CD4-positive, alpha-beta T cell (primary cell): ENCODE measurements around the gene UGDH. TPM values are rescaled to one million over a fixed set of nuclear protein-coding genes. Genes with fewer than 3 reads are reported as not detected.

ENCODE experiments used
- ATAC-seq: fragments of 200-7000 bp; cut with Tn5 transposase; one replicate; pipeline ENCODE4 v1.10.0; 2022; ENCODE audit warnings: mild to moderate bottlenecking; ENCODE audit not compliant: poor library complexity
- CTCF ChIA-PET: fragments of 350-600 bp; sonication (Branson Sonifier 250); formaldehyde crosslinking; loops from one replicate; lab custom pipeline; 2021; ENCODE audit warnings: antibody characterized with exemption, inconsistent platforms; lab: Charles Lee
- POLR2A ChIA-PET: fragments of 350-600 bp; sonication (Branson Sonifier 250); formaldehyde crosslinking; loops from one replicate; lab custom pipeline; 2021; ENCODE audit warnings: antibody characterized with exemption, inconsistent platforms; lab: Charles Lee
- DNase-seq, 14 experiments: peaks; one replicate each; pipeline ENCODE4 v3.0.0-alpha.2; 2013 to 2020; ENCODE audit warnings: mixed read lengths in 2 of 14
- H3K27ac ChIP-seq, 2 donors: one replicate each; pipeline versions ENCODE4 v1.5.1 to v1.7.0; 2013; ENCODE audit warnings: low read length in 2 of 2, low read depth in 1 of 2, mild to moderate bottlenecking in 1 of 2
- H3K27me3 ChIP-seq, 2 experiments: 1 replicate in 1 of 2; 2 replicates in 1 of 2; pipeline versions ENCODE4 v1.6.1 to v1.7.0; 2013; ENCODE audit warnings: low read length in 2 of 2, control low read depth in 1 of 2, mild to moderate bottlenecking in 1 of 2, moderate library complexity in 1 of 2; ENCODE audit not compliant: insufficient read depth in 2 of 2, control insufficient read depth in 1 of 2
- H3K36me3 ChIP-seq: one replicate; pipeline ENCODE4 v1.6.1; 2013; ENCODE audit warnings: low read length, control low read depth; ENCODE audit not compliant: insufficient read depth
- H3K4me1 ChIP-seq: one replicate; pipeline ENCODE4 v1.6.1; 2013; ENCODE audit warnings: low read length, control low read depth; ENCODE audit not compliant: insufficient read depth
- H3K4me3 ChIP-seq: one replicate; pipeline ENCODE4 v1.5.1; 2013; ENCODE audit warnings: mild to moderate bottlenecking, low read length, moderate library complexity
- H3K9me3 ChIP-seq, 2 experiments: 1 replicate in 1 of 2; 2 replicates in 1 of 2; pipeline versions ENCODE4 v1.6.1 to v1.7.0; 2013; ENCODE audit warnings: low read length in 2 of 2, mild to moderate bottlenecking in 2 of 2, control low read depth in 1 of 2, moderate library complexity in 1 of 2; ENCODE audit not compliant: control insufficient read depth in 1 of 2, insufficient read depth in 1 of 2
- H3K27ac Mint-ChIP-seq: one replicate; pipeline ENCODE4 v1.8.0; 2020; ENCODE audit warnings: mixed read lengths
- H3K27me3 Mint-ChIP-seq: one replicate; pipeline ENCODE4 v1.8.0; 2021; ENCODE audit warnings: mixed read lengths
- H3K36me3 Mint-ChIP-seq: one replicate; pipeline ENCODE4 v1.8.0; 2021; ENCODE audit warnings: low read depth, mixed read lengths
- H3K4me1 Mint-ChIP-seq: one replicate; pipeline ENCODE4 v1.8.0; 2021; ENCODE audit warnings: low read depth, mixed read lengths
- H3K4me3 Mint-ChIP-seq: one replicate; pipeline ENCODE4 v1.8.0; 2020; ENCODE audit warnings: mild to moderate bottlenecking, mixed read lengths
- H3K9me3 Mint-ChIP-seq: one replicate; pipeline ENCODE4 v1.8.0; 2020; ENCODE audit warnings: mixed read lengths
- intact Hi-C, 2 experiments: fragments of 100-400 bp; cut with DNase I in 1 of 2; cut with micrococcal nuclease in 1 of 2; formaldehyde crosslinking; loops; one replicate each; pipeline versions ENCODE4 v1.15.1 to v1.9.0; 2023 to 2025; cut with DNase I, micrococcal nuclease
- total RNA-seq, 174 experiments: library from RNA in 2 of 174; stranded (reverse) in 2 of 174; gene quantifications; one replicate each; pipeline ENCODE4 v1.2.3 and lab custom pipeline; 2021 to 2026
- TF ChIP-seq, protein P1 (sequence below): fragments of 200-600 bp; IDR thresholded peaks from one replicate; pipeline ENCODE4 v1.8.0; 2022; ENCODE audit warnings: antibody characterized with exemption, mild to moderate bottlenecking

UGDH gene
- total RNA-seq, 2 experiments from 2014 or later: 3.5 to 3.7 TPM

DNA sequence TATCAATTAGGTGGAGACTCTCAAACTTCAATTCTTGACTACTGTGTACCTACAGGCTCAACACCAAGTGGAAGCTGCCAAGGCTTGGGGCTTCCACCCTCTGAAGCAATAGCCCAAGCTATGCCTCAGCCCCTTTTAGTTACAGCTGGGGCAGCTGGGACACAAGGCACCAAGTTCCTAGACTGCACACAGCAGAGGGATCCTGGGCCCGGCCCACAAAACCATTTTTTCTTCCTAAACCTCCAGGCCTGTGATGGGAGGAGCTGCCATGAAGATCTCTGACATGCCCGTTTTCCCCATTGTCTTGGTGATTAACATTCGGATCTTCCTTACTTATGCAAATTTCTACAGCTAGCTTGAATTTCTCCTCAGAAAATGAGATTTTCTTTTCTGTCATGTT is 3.4 kb upstream of the UGDH start:
- ChIA-PET CTCF (no interaction called here), POLR2A (no interaction called here)
- Mint-ChIP-seq H3K36me3 (peaks cover 41% of the 10 kb centered on the region), H3K4me1 (peaks cover 18% of the 10 kb centered on the region), H3K4me3 (peak overlapping the region; percentile 36), H3K27ac (no peak overlapping the region), H3K9me3 (peaks cover 3% of the 10 kb centered on the region), H3K27me3 (no peaks in the 10 kb centered on the region)
- H3K4me3 ChIP-seq: no peak overlapping the region
- intact Hi-C loops: no loop called here
- TF ChIP-seq, protein P1, sequence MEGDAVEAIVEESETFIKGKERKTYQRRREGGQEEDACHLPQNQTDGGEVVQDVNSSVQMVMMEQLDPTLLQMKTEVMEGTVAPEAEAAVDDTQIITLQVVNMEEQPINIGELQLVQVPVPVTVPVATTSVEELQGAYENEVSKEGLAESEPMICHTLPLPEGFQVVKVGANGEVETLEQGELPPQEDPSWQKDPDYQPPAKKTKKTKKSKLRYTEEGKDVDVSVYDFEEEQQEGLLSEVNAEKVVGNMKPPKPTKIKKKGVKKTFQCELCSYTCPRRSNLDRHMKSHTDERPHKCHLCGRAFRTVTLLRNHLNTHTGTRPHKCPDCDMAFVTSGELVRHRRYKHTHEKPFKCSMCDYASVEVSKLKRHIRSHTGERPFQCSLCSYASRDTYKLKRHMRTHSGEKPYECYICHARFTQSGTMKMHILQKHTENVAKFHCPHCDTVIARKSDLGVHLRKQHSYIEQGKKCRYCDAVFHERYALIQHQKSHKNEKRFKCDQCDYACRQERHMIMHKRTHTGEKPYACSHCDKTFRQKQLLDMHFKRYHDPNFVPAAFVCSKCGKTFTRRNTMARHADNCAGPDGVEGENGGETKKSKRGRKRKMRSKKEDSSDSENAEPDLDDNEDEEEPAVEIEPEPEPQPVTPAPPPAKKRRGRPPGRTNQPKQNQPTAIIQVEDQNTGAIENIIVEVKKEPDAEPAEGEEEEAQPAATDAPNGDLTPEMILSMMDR: no peak
- no peaks in the 10 kb centered on the region for H3K36me3 ChIP-seq
- no peaks in the 10 kb centered on the region for H3K27me3 ChIP-seq
- peaks cover 22% of the 10 kb centered on the region for H3K4me1 ChIP-seq
- no peak overlapping the region for H3K27ac ChIP-seq
- DNase-seq: no peak
- H3K9me3 ChIP-seq: peaks cover 11 to 13% of the 10 kb centered on the region in 2 experiments
- no peak for ATAC-seq

DNA sequence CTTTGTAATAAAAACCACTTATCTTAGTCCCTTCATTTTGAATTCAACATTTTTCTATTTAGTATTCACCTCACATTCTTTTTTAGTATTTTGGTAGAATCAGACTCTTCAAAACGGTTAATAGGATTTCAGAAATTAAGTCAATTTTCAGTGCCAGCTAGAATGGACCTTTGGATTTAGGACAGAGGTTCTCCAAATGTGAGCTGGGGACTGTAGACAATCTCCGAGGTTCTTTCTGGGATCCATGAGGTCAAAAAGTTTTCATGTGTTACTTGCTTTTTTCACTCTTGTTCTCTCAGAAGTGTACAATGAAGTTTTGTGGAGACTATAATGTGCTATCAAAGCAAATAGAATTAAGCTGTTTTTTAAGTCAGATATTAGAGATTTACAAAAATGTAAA is 2.3 kb upstream of the UGDH start:
- no peak for DNase-seq
- no peaks in the 10 kb centered on the region for H3K36me3 ChIP-seq
- ChIA-PET POLR2A (interaction anchor here (1.1 kb wide), 1 partner anchor 108 kb away, joined by 3 read pairs; no protein-coding TSS in a partner anchor), CTCF (no interaction called here)
- H3K4me3 ChIP-seq: no peak overlapping the region
- ATAC-seq: no peak
- H3K4me1 ChIP-seq: peaks cover 22% of the 10 kb centered on the region
- H3K27me3 ChIP-seq: no peaks in the 10 kb centered on the region
- peaks cover 38% of the 10 kb centered on the region for H3K36me3 Mint-ChIP-seq
- no peak overlapping the region for H3K27ac ChIP-seq
- H3K27me3 Mint-ChIP-seq: no peaks in the 10 kb centered on the region
- H3K27ac Mint-ChIP-seq: peak overlapping the region; percentile 42
- peak overlapping the region; percentile 66 for H3K4me3 Mint-ChIP-seq
- H3K4me1 Mint-ChIP-seq: peaks cover 22% of the 10 kb centered on the region
- intact Hi-C loops: loop anchor here in 1 of 2 experiments (5.0 to 10.0 kb wide), 6 partner anchors 165 to 1702 kb away; partner anchors contain the start of genes PDS5A, PGM2, RFC1 and UBE2K
- H3K9me3 ChIP-seq: peaks cover 11 to 13% of the 10 kb centered on the region in 2 experiments
- peaks cover 3% of the 10 kb centered on the region for H3K9me3 Mint-ChIP-seq
- TF ChIP-seq, protein P1: no peak

DNA sequence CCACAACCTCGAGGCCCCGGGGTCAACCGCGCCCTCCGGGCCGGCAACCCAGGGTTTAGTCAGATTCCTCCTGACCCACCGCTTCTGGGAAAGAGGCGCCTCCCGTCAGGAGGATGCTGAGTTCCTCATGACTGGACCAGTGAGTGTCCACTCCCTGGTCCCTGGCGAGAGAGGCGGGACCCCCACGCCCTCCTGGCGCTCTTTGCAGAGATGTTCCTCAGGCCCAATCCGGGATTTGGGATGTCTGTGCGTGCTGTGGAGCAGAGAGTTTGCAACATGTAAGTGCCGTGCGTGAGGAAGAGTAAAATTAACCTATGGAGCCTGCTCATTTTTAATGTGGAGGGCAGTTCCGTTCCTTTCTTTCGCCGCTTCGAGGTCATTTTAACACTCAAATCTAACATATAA is 824 bp upstream of the UGDH start:
- DNase-seq: peak in 2 of 14 experiments; percentile 1
- CTCF ChIA-PET: interaction anchor here (0.6 to 0.9 kb wide), 2 partner anchors 18 to 168 kb away, joined by 3 to 4 read pairs; no protein-coding TSS in a partner anchor
- peak overlapping the region; percentile 76 for H3K27ac Mint-ChIP-seq

More for the DNA sequence above, 824 bp upstream of the UGDH start:
- peak; percentile 0 for ATAC-seq
- POLR2A ChIA-PET: interaction anchor here (1.1 to 3.0 kb wide), 7 partner anchors 8 to 528 kb away, joined by 3 to 42 read pairs (median 5); partner anchors contain the start of genes LIAS, PDS5A, RPL9 and SMIM14
- TF ChIP-seq, protein P1: no peak
- H3K27me3 ChIP-seq: no peaks in the 10 kb centered on the region
- Mint-ChIP-seq H3K4me3 (peak overlapping the region; percentile 98), H3K36me3 (peaks cover 32% of the 10 kb centered on the region), H3K9me3 (peaks cover 3% of the 10 kb centered on the region), H3K4me1 (peaks cover 22% of the 10 kb centered on the region), H3K27me3 (no peaks in the 10 kb centered on the region)
- peak overlapping the region in 1 of 2 donors; percentile 47 for H3K27ac ChIP-seq
- H3K4me3 ChIP-seq: peak overlapping the region; percentile 98
- intact Hi-C loops: loop anchor here in 1 of 2 experiments (5.0 to 10.0 kb wide), 6 partner anchors 163 to 1701 kb away; partner anchors contain the start of genes PDS5A, PGM2, RFC1 and UBE2K
- H3K4me1 ChIP-seq: peaks cover 22% of the 10 kb centered on the region
- peaks cover 11 to 13% of the 10 kb centered on the region in 2 experiments for H3K9me3 ChIP-seq
- H3K36me3 ChIP-seq: no peaks in the 10 kb centered on the region
